H9 (cell line): ENCODE data around the gene ALMS1. TPM values are rescaled to one million over a fixed set of nuclear protein-coding genes. Genes with fewer than 3 reads are reported as not detected.
A peak's percentile ranks its signal among the peaks of the same experiment; 100 is the strongest.
"Not testable (repeated sequence)": the region's sequence is repeated elsewhere in the genome, so short reads cannot be mapped to it uniquely, and the experiment has no call there.

ENCODE experiments used
- DNase-seq: peaks from one replicate; pipeline ENCODE4 v3.0.0-alpha.2; 2017
- H2AFZ ChIP-seq: one replicate; pipeline ENCODE4 v1.6.1; 2013; ENCODE audit warnings: mild to moderate bottlenecking, low read length, control low read depth, moderate library complexity
- H2AK5ac ChIP-seq: 2 replicates; pipeline ENCODE4 v1.6.1; 2013; ENCODE audit warnings: low read length, control low read depth, mixed read lengths; ENCODE audit not compliant: insufficient read length
- H2BK120ac ChIP-seq: one replicate; pipeline ENCODE4 v1.6.1; 2013; ENCODE audit warnings: low read depth, mild to moderate bottlenecking, low read length, control low read depth, inconsistent platforms; ENCODE audit not compliant: poor library complexity, severe bottlenecking
- H2BK12ac ChIP-seq: 2 replicates; pipeline ENCODE4 v1.6.1; 2013; ENCODE audit warnings: low read length, control low read depth, mixed read lengths, low read depth; ENCODE audit not compliant: insufficient read length
- H2BK15ac ChIP-seq: 2 replicates; pipeline ENCODE4 v1.6.1; 2013; ENCODE audit warnings: low read depth, low read length, control low read depth
- H2BK20ac ChIP-seq: one replicate; pipeline ENCODE4 v1.6.1; 2013; ENCODE audit warnings: low read depth, mild to moderate bottlenecking, low read length, control low read depth, inconsistent platforms; ENCODE audit not compliant: poor library complexity, severe bottlenecking
- H2BK5ac ChIP-seq: 2 replicates; pipeline ENCODE4 v1.6.1; 2013; ENCODE audit warnings: low read length, control low read depth, mixed read lengths; ENCODE audit not compliant: insufficient read length
- H3K14ac ChIP-seq: 2 replicates; pipeline ENCODE4 v1.6.1; 2013; ENCODE audit warnings: low read length, control low read depth; ENCODE audit not compliant: insufficient read depth
- H3K18ac ChIP-seq: 2 replicates; pipeline ENCODE4 v1.6.1; 2013; ENCODE audit warnings: low read depth, mild to moderate bottlenecking, mixed read lengths, low read length, control low read depth; ENCODE audit not compliant: insufficient read length
- H3K23ac ChIP-seq: 2 replicates; pipeline ENCODE4 v1.6.1; 2013; ENCODE audit warnings: low read length, control low read depth, mixed read lengths, low read depth; ENCODE audit not compliant: insufficient read length
- H3K23me2 ChIP-seq: 2 replicates; pipeline ENCODE4 v1.6.1; 2013; ENCODE audit warnings: low read depth, mild to moderate bottlenecking, mixed read lengths, low read length, control low read depth; ENCODE audit not compliant: insufficient read length, poor library complexity, severe bottlenecking
- H3K27ac ChIP-seq: 2 replicates; pipeline ENCODE4 v1.5.1; 2013; ENCODE audit warnings: low read length, control low read depth, mixed read lengths, low read depth; ENCODE audit not compliant: insufficient read length
- H3K27me3 ChIP-seq: 2 replicates; pipeline ENCODE4 v1.6.1; 2013; ENCODE audit warnings: low read length, control low read depth, inconsistent platforms; ENCODE audit not compliant: insufficient read depth
- H3K4ac ChIP-seq: 2 replicates; pipeline ENCODE4 v1.6.1; 2013; ENCODE audit warnings: low read depth, mild to moderate bottlenecking, control low read depth, inconsistent platforms, low read length, moderate library complexity
- H3K4me1 ChIP-seq: 2 replicates; pipeline ENCODE4 v1.6.1; 2013; ENCODE audit warnings: low read length, control low read depth, inconsistent platforms; ENCODE audit not compliant: insufficient read depth
- H3K4me2 ChIP-seq: 2 replicates; pipeline ENCODE4 v1.6.1; 2013; ENCODE audit warnings: low read length, control low read depth, mixed read lengths; ENCODE audit not compliant: insufficient read length, insufficient read depth
- H3K56ac ChIP-seq: 2 replicates; pipeline ENCODE4 v1.6.1; 2013; ENCODE audit warnings: low read depth, mild to moderate bottlenecking, mixed read lengths, low read length, control low read depth; ENCODE audit not compliant: insufficient read length
- H3K79me1 ChIP-seq: 2 replicates; pipeline ENCODE4 v1.6.1; 2013; ENCODE audit warnings: low read depth, mild to moderate bottlenecking, moderate library complexity, low read length, control low read depth, inconsistent platforms; ENCODE audit not compliant: insufficient read depth, poor library complexity, severe bottlenecking
- H3K79me2 ChIP-seq: 2 replicates; pipeline ENCODE4 v1.6.1; 2013; ENCODE audit warnings: low read length, control low read depth, inconsistent platforms; ENCODE audit not compliant: insufficient read depth
- H3K9ac ChIP-seq: 2 replicates; pipeline ENCODE4 v1.6.1; 2013; ENCODE audit warnings: low read length, control low read depth, mixed read lengths; ENCODE audit not compliant: insufficient read length; ENCODE audit errors: extremely low read depth
- H3K9me3 ChIP-seq: one replicate; pipeline ENCODE4 v1.6.1; 2013; ENCODE audit warnings: low read depth, low read length, inconsistent platforms; ENCODE audit not compliant: control insufficient read depth
- H3T11ph ChIP-seq: one replicate; pipeline ENCODE4 v1.6.1; 2013; ENCODE audit warnings: mild to moderate bottlenecking, low read length, control low read depth, inconsistent platforms
- H4K20me1 ChIP-seq: one replicate; pipeline ENCODE4 v1.6.1; 2013; ENCODE audit not compliant: control insufficient read depth, insufficient read length, insufficient read depth
- H4K5ac ChIP-seq: 2 replicates; pipeline ENCODE4 v1.6.1; 2013; ENCODE audit warnings: low read depth, mild to moderate bottlenecking, mixed read lengths, low read length, control low read depth; ENCODE audit not compliant: insufficient read length
- H4K8ac ChIP-seq: replicated peaks from 2 replicates; pipeline ENCODE4 v1.6.1; 2013; ENCODE audit warnings: low read length, control low read depth, mixed read lengths, low read depth; ENCODE audit not compliant: insufficient read length
- H4K91ac ChIP-seq: 2 replicates; pipeline ENCODE4 v1.6.1; 2013; ENCODE audit warnings: low read depth, mild to moderate bottlenecking, moderate library complexity, mixed read lengths, low read length, control low read depth; ENCODE audit not compliant: insufficient read length
- H3K27ac Mint-ChIP-seq, 3 experiments: 2 replicates in 2 of 3; 3 replicates in 1 of 3; pipeline ENCODE4 v1.8.0; 2020 to 2021; ENCODE audit warnings: mixed read lengths in 3 of 3, mild to moderate bottlenecking in 1 of 3, moderate library complexity in 1 of 3
- H3K27me3 Mint-ChIP-seq: 2 replicates; pipeline ENCODE4 v1.8.0; 2021; ENCODE audit warnings: low read depth, mild to moderate bottlenecking, moderate library complexity, mixed read lengths
- H3K36me3 Mint-ChIP-seq, 3 experiments: 2 replicates in 2 of 3; 3 replicates in 1 of 3; pipeline ENCODE4 v1.8.0; 2020 to 2021; ENCODE audit warnings: low read depth in 3 of 3, mixed read lengths in 3 of 3; ENCODE audit not compliant: insufficient read depth in 1 of 3
- H3K4me1 Mint-ChIP-seq, 2 experiments: 2 replicates each; pipeline ENCODE4 v1.8.0; 2020; ENCODE audit warnings: mixed read lengths in 2 of 2
- H3K4me3 Mint-ChIP-seq, 2 experiments: 2 replicates in 1 of 2; 3 replicates in 1 of 2; pipeline ENCODE4 v1.8.0; 2020 to 2021; ENCODE audit warnings: mild to moderate bottlenecking in 2 of 2, mixed read lengths in 2 of 2, moderate library complexity in 1 of 2
- H3K9me3 Mint-ChIP-seq, 2 experiments: 2 replicates in 1 of 2; 3 replicates in 1 of 2; pipeline ENCODE4 v1.8.0; 2020; ENCODE audit warnings: mild to moderate bottlenecking in 2 of 2, mixed read lengths in 2 of 2, moderate library complexity in 1 of 2
- CTCF ChIP-seq: fragments of 200-600 bp; sonication (generic); conservative IDR thresholded peaks from 3 replicates; pipeline ENCODE4 v1.8.0; 2021; ENCODE audit warnings: antibody characterized with exemption, mild to moderate bottlenecking
- WGBS: extraction: QIAGEN DNeasy Blood & Tissue Kit; methylation state at CpG from one replicate; pipeline ENCODE4 v1.1.7; 2013; ENCODE audit warnings: missing lambda C conversion rate, low lambda C conversion rate, mixed read lengths; ENCODE audit not compliant: insufficient read length; ENCODE audit errors: extremely low coverage; 5-methylcytosine and 5-hydroxymethylcytosine counted together
- total RNA-seq: library from RNA; stranded (reverse); gene quantifications from 2 replicates; pipeline ENCODE4 v1.2.1, GENCODE V29; 2021

ALMS1 gene
- total RNA-seq, 1 experiment from 2014 or later = 36.2 TPM

GRCh38 chr2:73630662-73631266, 245.1 kb downstream of the ALMS1 start:
- not testable (repeated sequence) for H3K23me2 ChIP-seq, H3K4me1 ChIP-seq, H3K9me3 ChIP-seq, H2AFZ ChIP-seq, H3K9ac ChIP-seq, H2BK120ac ChIP-seq, H3K36me3 Mint-ChIP-seq, H4K20me1 ChIP-seq, H3K4me2 ChIP-seq, H3K14ac ChIP-seq, H3K27me3 ChIP-seq, H3T11ph ChIP-seq, H4K91ac ChIP-seq, H4K5ac ChIP-seq, H2BK20ac ChIP-seq, H3K56ac ChIP-seq, H3K4me1 Mint-ChIP-seq, H3K27ac ChIP-seq, H3K79me1 ChIP-seq, H3K9me3 Mint-ChIP-seq, H2BK12ac ChIP-seq, H2BK15ac ChIP-seq, H2AK5ac ChIP-seq, H3K79me2 ChIP-seq, H3K27ac Mint-ChIP-seq, H3K27me3 Mint-ChIP-seq, H2BK5ac ChIP-seq, H4K8ac ChIP-seq, H3K18ac ChIP-seq, H3K4me3 Mint-ChIP-seq, H3K4ac ChIP-seq, H3K23ac ChIP-seq
- peak; percentile 78 for TF ChIP-seq CTCF
- peak; percentile 43 for DNase-seq
- WGBS = no CpG with 5 or more reads among the region's 2 CpGs

- not testable (repeated sequence) for H4K20me1 ChIP-seq, H3K27ac Mint-ChIP-seq, H3K56ac ChIP-seq, H2BK20ac ChIP-seq, H2AK5ac ChIP-seq, H3K4me2 ChIP-seq, H3T11ph ChIP-seq, H3K23me2 ChIP-seq, H3K4me1 Mint-ChIP-seq, H2BK5ac ChIP-seq, H3K4ac ChIP-seq, H3K14ac ChIP-seq, H3K79me1 ChIP-seq, H4K8ac ChIP-seq, H3K23ac ChIP-seq, H2BK15ac ChIP-seq, H3K27ac ChIP-seq, H2AFZ ChIP-seq, H4K91ac ChIP-seq, H2BK120ac ChIP-seq, H3K27me3 ChIP-seq, H3K4me1 ChIP-seq, H3K9ac ChIP-seq, H3K4me3 Mint-ChIP-seq, H2BK12ac ChIP-seq, H3K79me2 ChIP-seq, H3K18ac ChIP-seq, H4K5ac ChIP-seq, DNase-seq
- peaks cover 23% of the 10 kb centered on the region for H3K27me3 Mint-ChIP-seq
- H3K36me3 Mint-ChIP-seq = peaks cover 8 to 24% (median 13%) of the 10 kb centered on the region in 3 experiments
- peaks cover 36 to 47% of the 10 kb centered on the region in 2 experiments for H3K9me3 Mint-ChIP-seq
- H3K9me3 ChIP-seq = peaks cover 26% of the 10 kb centered on the region
Observed at GRCh38 chr2:73636977-73637376, 251.3 kb downstream of the ALMS1 start.
